Measurements from ENCODE around the gene PDF. TPM values are rescaled to one million over a fixed set of nuclear protein-coding genes. Genes with fewer than 3 reads are reported as not detected.
"Not testable (repeated sequence)": the region's sequence is repeated elsewhere in the genome, so short reads cannot be mapped to it uniquely, and the experiment has no call there.

The PDF gene
- total and polyA plus RNA-seq, 2 donors, result 2.1 to 9.8 TPM

DNA sequence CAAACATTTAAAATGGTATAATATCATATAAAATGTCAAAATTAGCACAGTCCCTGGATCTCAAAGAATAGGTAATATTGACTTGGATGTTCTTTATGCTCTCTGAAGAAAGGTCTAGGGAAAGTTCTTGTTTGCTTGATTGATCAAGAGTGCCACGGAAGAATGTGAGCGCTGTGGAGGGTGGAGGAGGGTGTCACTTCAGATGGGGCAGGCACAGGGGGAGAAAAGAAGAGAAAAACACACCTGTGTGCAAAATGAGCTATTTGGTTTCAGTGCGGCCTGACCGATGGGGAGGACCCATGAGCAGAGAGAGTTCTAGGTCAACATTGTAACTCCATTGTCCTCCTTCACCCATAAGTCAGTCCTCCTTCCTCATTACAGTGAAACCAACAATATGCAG lies 28.1 kb downstream of the PDF start:
- H3K27ac ChIP-seq (ENCODE audit: low read depth in 1 of 2, low read length in 1 of 2), result no peak overlapping the region
- 98% methylated on average over 4 of the region's 4 CpGs for WGBS
- no peak overlapping the region for H3K4me3 ChIP-seq (ENCODE audit: low read length in 2 of 2)
- DNase-seq (ENCODE audit: low read depth in 6 of 9, low spot score in 9 of 9), result no peak
- H3K9me3 ChIP-seq (ENCODE audit: control insufficient read depth in 2 of 2, insufficient read depth in 1 of 2, low read length in 1 of 2), result no peaks in the 10 kb centered on the region
- H3K4me1 ChIP-seq (ENCODE audit: control insufficient read depth in 2 of 2, insufficient read depth in 2 of 2, low read length in 2 of 2), result no peaks in the 10 kb centered on the region
- peaks cover 12% of the 10 kb centered on the region in 2 donors for H3K36me3 ChIP-seq (ENCODE audit: control insufficient read depth in 2 of 2, insufficient read depth in 2 of 2, low read length in 1 of 2)
- no peaks in the 10 kb centered on the region for H3K27me3 ChIP-seq (ENCODE audit: control insufficient read depth in 2 of 2, insufficient read depth in 1 of 2, low read length in 1 of 2)

DNA sequence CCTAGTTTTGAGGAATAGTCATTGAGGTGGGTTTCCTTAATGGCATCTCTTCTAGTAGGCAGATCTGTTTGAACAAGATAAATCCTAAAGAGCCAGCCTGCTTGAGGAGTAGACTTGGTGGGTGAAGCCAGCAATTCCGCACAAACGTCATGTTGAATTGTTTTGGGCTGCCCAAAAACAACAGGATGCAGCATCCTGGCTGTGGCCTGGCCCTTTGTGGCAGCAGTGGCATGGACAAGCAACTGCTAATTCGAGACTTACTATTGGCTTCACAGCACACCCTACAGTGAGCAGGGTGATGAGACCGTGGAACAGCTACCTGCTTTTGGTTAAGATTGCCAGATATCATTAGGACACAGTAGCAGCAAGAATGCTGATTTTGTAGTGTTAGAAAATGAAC lies 28.5 kb downstream of the PDF start:
- peaks cover 12% of the 10 kb centered on the region in 2 donors for H3K36me3 ChIP-seq (ENCODE audit: control insufficient read depth in 2 of 2, insufficient read depth in 2 of 2, low read length in 1 of 2)
- H3K27me3 ChIP-seq (ENCODE audit: control insufficient read depth in 2 of 2, insufficient read depth in 1 of 2, low read length in 1 of 2), result no peaks in the 10 kb centered on the region
- no peaks in the 10 kb centered on the region for H3K4me1 ChIP-seq (ENCODE audit: control insufficient read depth in 2 of 2, insufficient read depth in 2 of 2, low read length in 2 of 2)
- H3K4me3 ChIP-seq (ENCODE audit: low read length in 2 of 2), result no peak overlapping the region
- no peaks in the 10 kb centered on the region for H3K9me3 ChIP-seq (ENCODE audit: control insufficient read depth in 2 of 2, insufficient read depth in 1 of 2, low read length in 1 of 2)
- H3K27ac ChIP-seq (ENCODE audit: low read depth in 1 of 2, low read length in 1 of 2), result no peak overlapping the region
- over 99% methylated on average over 4 of the region's 4 CpGs for WGBS
- DNase-seq (ENCODE audit: low read depth in 6 of 9, low spot score in 9 of 9), result no peak

DNA sequence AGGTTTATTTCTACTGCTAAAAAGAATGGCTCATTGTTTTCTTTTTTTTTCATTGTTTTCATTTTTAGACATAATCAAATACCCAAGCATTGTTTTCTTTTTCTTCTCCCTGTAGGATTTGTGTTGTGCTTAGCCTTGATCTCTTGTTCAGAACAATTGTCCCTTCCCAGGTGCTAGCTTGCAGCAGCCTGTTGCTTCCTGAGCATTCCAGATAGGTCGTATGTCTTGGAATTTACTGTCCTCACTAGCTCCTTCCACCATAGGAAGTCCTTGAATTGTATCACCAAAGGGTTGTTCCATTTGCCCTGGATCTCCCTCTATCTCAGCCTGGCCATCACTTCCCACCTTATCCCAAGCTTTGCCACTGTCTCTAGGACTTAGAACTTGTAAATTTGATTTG lies 29.2 kb downstream of the PDF start:
- no peaks in the 10 kb centered on the region for H3K9me3 ChIP-seq (ENCODE audit: control insufficient read depth in 2 of 2, insufficient read depth in 1 of 2, low read length in 1 of 2)
- no peaks in the 10 kb centered on the region for H3K27me3 ChIP-seq (ENCODE audit: control insufficient read depth in 2 of 2, insufficient read depth in 1 of 2, low read length in 1 of 2)
- peaks cover 12% of the 10 kb centered on the region in 2 donors for H3K36me3 ChIP-seq (ENCODE audit: control insufficient read depth in 2 of 2, insufficient read depth in 2 of 2, low read length in 1 of 2)
- no peaks in the 10 kb centered on the region for H3K4me1 ChIP-seq (ENCODE audit: control insufficient read depth in 2 of 2, insufficient read depth in 2 of 2, low read length in 2 of 2)
- H3K27ac ChIP-seq (ENCODE audit: low read depth in 1 of 2, low read length in 1 of 2), result no peak overlapping the region
- H3K4me3 ChIP-seq (ENCODE audit: low read length in 2 of 2), result no peak overlapping the region
- 96% methylated on average over 1 of the region's 1 CpG for WGBS
- DNase-seq (ENCODE audit: low read depth in 6 of 9, low spot score in 9 of 9), result no peak

DNA sequence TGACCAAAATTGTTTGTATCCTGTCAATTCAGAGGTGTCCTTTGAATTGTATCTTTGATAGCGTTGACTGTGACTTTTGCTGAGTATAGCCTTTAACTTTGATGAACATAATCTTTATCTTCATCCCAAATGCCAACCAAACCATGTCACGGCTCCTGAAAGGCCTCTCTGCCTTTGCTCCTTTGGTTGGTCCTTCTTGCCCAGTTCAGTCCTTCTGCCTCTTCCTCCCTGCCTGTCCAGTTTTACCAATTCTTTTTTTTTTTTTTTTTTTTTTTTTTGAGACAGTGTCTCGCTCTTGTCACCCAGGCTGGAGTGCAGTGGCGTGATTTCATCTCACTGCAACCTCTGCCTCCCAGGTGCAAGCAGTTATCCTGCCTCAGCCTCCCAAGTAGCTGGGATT lies 32.1 kb downstream of the PDF start:
- Histone ChIP-seq H3K27ac (ENCODE audit: low read depth in 1 of 2, low read length in 1 of 2) (no peak overlapping the region), H3K36me3 (ENCODE audit: control insufficient read depth in 2 of 2, insufficient read depth in 2 of 2, low read length in 1 of 2) (peaks cover 12% of the 10 kb centered on the region in 2 donors), H3K27me3 (ENCODE audit: control insufficient read depth in 2 of 2, insufficient read depth in 1 of 2, low read length in 1 of 2) (no peaks in the 10 kb centered on the region), H3K9me3 (ENCODE audit: control insufficient read depth in 2 of 2, insufficient read depth in 1 of 2, low read length in 1 of 2) (no peaks in the 10 kb centered on the region), H3K4me1 (ENCODE audit: control insufficient read depth in 2 of 2, insufficient read depth in 2 of 2, low read length in 2 of 2) (no peaks in the 10 kb centered on the region), H3K4me3 (ENCODE audit: low read length in 2 of 2) (no peak overlapping the region)
- no peak for DNase-seq (ENCODE audit: low read depth in 6 of 9, low spot score in 9 of 9)
- WGBS, result 98% methylated on average over 4 of the region's 4 CpGs

DNA sequence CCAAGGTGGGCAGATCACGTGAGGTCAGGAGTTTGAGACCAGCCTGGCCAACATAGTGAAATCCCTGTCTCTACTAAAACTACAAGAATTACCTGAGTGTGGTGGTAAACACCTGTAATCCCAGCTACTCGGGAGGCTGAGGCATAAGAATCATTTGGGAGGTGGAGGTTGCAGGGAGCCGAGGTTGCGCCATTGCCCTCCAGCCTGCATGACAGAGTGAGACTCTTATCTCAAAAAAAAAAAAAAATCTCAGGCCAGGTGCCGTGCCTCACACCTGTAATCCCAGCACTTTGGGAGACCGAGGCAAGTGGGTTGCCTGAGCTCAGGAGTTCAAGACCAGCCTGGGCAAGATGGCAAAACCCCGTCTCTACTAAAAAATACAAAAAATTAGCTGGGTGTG lies 33.6 kb downstream of the PDF start:
- H3K27me3 ChIP-seq (ENCODE audit: control insufficient read depth in 2 of 2, insufficient read depth in 1 of 2, low read length in 1 of 2); H3K27ac ChIP-seq (ENCODE audit: low read depth in 1 of 2, low read length in 1 of 2); H3K9me3 ChIP-seq (ENCODE audit: control insufficient read depth in 2 of 2, insufficient read depth in 1 of 2, low read length in 1 of 2); H3K4me1 ChIP-seq (ENCODE audit: control insufficient read depth in 2 of 2, insufficient read depth in 2 of 2, low read length in 2 of 2); DNase-seq (ENCODE audit: low read depth in 6 of 9, low spot score in 9 of 9); H3K4me3 ChIP-seq (ENCODE audit: low read length in 2 of 2): not testable (repeated sequence)
- 98% methylated on average over 7 of the region's 7 CpGs for WGBS
- H3K36me3 ChIP-seq (ENCODE audit: control insufficient read depth in 2 of 2, insufficient read depth in 2 of 2, low read length in 1 of 2), result peaks cover 4 to 12% of the 10 kb centered on the region in 2 donors

DNA sequence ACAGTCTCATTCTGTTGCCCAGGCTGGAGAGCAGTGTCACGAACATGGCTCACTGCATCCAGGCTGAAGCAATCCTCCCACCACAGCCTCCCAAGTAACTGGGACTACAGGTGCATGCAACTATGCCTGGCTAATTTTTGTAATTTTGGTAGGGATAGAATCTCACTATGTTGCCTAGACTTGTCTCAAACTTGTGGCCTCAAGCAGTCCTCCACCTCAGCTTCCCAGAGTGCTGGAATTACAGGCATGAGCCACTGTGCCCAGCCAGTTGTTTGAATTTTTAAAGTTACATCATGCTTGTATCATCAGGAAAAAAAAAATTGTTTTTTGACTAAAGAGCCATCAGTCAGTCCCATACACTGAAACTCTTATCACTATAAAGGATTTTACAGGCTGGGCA lies 36.3 kb downstream of the PDF start:
- no peaks in the 10 kb centered on the region for H3K9me3 ChIP-seq (ENCODE audit: control insufficient read depth in 2 of 2, insufficient read depth in 1 of 2, low read length in 1 of 2)
- DNase-seq (ENCODE audit: low read depth in 6 of 9, low spot score in 9 of 9), result no peak
- no peak overlapping the region for H3K4me3 ChIP-seq (ENCODE audit: low read length in 2 of 2)
- 94% methylated on average over 1 of the region's 1 CpG for WGBS
- no peaks in the 10 kb centered on the region for H3K27me3 ChIP-seq (ENCODE audit: control insufficient read depth in 2 of 2, insufficient read depth in 1 of 2, low read length in 1 of 2)
- H3K27ac ChIP-seq (ENCODE audit: low read depth in 1 of 2, low read length in 1 of 2), result no peak overlapping the region
- H3K36me3 ChIP-seq (ENCODE audit: control insufficient read depth in 2 of 2, insufficient read depth in 2 of 2, low read length in 1 of 2), result no peaks in the 10 kb centered on the region
- H3K4me1 ChIP-seq (ENCODE audit: control insufficient read depth in 2 of 2, insufficient read depth in 2 of 2, low read length in 2 of 2), result no peaks in the 10 kb centered on the region

DNA sequence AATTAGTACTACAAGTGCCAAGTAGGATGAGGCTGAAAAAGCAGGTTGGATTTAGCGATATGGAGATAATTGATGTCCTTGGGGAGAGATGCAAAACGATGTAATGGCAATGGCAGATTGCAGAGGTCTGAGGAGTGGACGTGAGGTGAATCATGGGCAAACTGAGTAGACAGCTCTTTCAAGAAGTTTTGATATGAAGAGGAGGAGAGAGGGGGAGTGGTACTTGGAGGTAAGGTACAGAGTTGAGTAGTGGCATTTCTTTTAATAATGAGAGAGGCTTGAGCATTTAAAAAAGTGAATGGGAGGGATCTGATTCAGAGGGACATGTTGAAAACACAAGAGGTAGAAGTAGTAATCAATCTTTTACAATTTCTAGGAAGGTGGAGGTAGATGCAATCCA lies 37.0 kb downstream of the PDF start:
- H3K9me3 ChIP-seq (ENCODE audit: control insufficient read depth in 2 of 2, insufficient read depth in 1 of 2, low read length in 1 of 2), result no peaks in the 10 kb centered on the region
- WGBS, result 95% methylated on average over 3 of the region's 3 CpGs
- no peak for DNase-seq (ENCODE audit: low read depth in 6 of 9, low spot score in 9 of 9)

DNA sequence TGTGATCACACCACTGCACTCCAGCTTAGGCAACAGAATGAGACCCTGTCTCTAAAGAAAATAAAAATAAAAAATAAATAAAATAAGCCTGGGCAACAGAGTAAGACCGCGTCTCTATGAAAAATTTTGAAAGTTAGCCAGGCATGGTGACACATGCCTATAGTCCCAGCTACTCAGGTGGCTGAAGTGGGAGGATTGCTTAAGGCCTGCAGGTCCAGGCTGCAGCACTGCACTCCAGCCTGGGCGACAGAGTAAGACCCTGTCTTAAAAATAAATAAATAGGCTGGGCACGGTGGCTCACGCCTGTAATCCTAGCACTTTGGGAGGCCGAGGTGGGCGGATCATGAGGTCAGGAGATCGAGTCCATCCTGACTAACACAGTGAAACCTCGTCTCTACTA lies 38.7 kb downstream of the PDF start:
- H3K4me3 ChIP-seq (ENCODE audit: low read length in 2 of 2); H3K4me1 ChIP-seq (ENCODE audit: control insufficient read depth in 2 of 2, insufficient read depth in 2 of 2, low read length in 2 of 2); H3K36me3 ChIP-seq (ENCODE audit: control insufficient read depth in 2 of 2, insufficient read depth in 2 of 2, low read length in 1 of 2); H3K9me3 ChIP-seq (ENCODE audit: control insufficient read depth in 2 of 2, insufficient read depth in 1 of 2, low read length in 1 of 2); H3K27me3 ChIP-seq (ENCODE audit: control insufficient read depth in 2 of 2, insufficient read depth in 1 of 2, low read length in 1 of 2); DNase-seq (ENCODE audit: low read depth in 6 of 9, low spot score in 9 of 9); H3K27ac ChIP-seq (ENCODE audit: low read depth in 1 of 2, low read length in 1 of 2): not testable (repeated sequence)
- 98% methylated on average over 9 of the region's 9 CpGs for WGBS

More for the DNA sequence above, 37.0 kb downstream of the PDF start:
- Histone ChIP-seq H3K4me3 (ENCODE audit: low read length in 2 of 2) (no peak overlapping the region), H3K4me1 (ENCODE audit: control insufficient read depth in 2 of 2, insufficient read depth in 2 of 2, low read length in 2 of 2) (no peaks in the 10 kb centered on the region), H3K27me3 (ENCODE audit: control insufficient read depth in 2 of 2, insufficient read depth in 1 of 2, low read length in 1 of 2) (no peaks in the 10 kb centered on the region), H3K27ac (ENCODE audit: low read depth in 1 of 2, low read length in 1 of 2) (no peak overlapping the region), H3K36me3 (ENCODE audit: control insufficient read depth in 2 of 2, insufficient read depth in 2 of 2, low read length in 1 of 2) (no peaks in the 10 kb centered on the region)

DNA sequence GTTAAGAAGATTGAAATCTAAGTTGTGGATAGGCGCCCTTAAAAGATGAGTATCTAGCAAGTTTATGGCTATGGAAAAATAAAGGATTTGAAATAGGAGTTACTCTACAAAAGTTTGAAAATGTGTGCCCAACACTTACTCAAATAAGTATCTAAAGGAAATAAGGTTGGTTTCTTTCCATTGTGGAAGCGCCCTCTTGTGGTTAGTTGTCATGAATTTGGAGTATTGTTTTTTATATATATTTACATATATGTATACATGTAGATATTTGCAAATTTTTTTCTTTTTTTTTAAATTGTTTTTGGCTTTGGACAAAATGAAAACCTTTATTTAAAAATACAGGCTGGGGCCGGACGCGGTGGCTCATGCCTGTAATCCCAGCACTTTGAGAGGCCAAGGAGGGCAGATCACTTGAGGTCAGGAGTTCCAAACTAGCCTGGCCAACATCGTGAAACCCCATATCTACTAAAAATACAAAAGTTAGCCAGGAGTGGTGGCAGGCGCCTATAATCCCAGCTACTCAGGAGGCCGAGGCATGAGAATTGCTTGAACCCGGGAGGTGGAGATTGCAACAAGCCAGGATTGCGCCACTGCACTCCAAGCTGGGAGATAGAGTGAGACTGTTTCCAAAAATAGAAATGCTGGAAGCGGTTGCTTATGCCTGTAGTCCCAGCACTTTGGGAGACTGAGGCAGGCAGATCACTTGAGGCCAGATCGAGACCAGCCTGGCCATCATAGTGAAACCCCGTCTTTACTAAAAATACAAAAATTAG lies 43.3 kb downstream of the PDF start:
- Histone ChIP-seq H3K4me3 (ENCODE audit: low read length in 2 of 2) (no peak overlapping the region), H3K9me3 (ENCODE audit: control insufficient read depth in 2 of 2, insufficient read depth in 1 of 2, low read length in 1 of 2) (no peaks in the 10 kb centered on the region), H3K4me1 (ENCODE audit: control insufficient read depth in 2 of 2, insufficient read depth in 2 of 2, low read length in 2 of 2) (no peaks in the 10 kb centered on the region), H3K27me3 (ENCODE audit: control insufficient read depth in 2 of 2, insufficient read depth in 1 of 2, low read length in 1 of 2) (no peaks in the 10 kb centered on the region), H3K27ac (ENCODE audit: low read depth in 1 of 2, low read length in 1 of 2) (no peak overlapping the region), H3K36me3 (ENCODE audit: control insufficient read depth in 2 of 2, insufficient read depth in 2 of 2, low read length in 1 of 2) (peaks cover 3 to 19% of the 10 kb centered on the region in 2 donors)
- 84% methylated on average over 13 of the region's 13 CpGs for WGBS
- DNase-seq (ENCODE audit: low read depth in 6 of 9, low spot score in 9 of 9), result peak; percentile 11 to 84 (median 65)
